ENCODE measurements around the gene OR8I2. TPM values are rescaled to one million over a fixed set of nuclear protein-coding genes. Genes with fewer than 3 reads are reported as not detected.

Gene OR8I2
- not detected in 2 replicates for total RNA-seq

GRCh38 chr11:56093008-56093407, at the start of gene OR8I2:
Gene OR8I2 (plus strand): TSS chr11:56093308. CDS start chr11:56093308, 0 bp downstream.

GRCh38 chr11:56103210-56103737, 10.2 kb downstream of the OR8I2 start, which contains the start of gene OR8H2:
Gene OR8H2 (plus strand): TSS chr11:56103687. CDS start chr11:56105043, 1,356 bp downstream.

GRCh38 chr11:56122073-56122472, 29.0 kb downstream of the OR8I2 start, which contains the start of gene OR8H3:
Gene OR8H3 (plus strand): TSS chr11:56122373. CDS start chr11:56122373, 0 bp downstream.

GRCh38 chr11:56140151-56140661, 47.1 kb downstream of the OR8I2 start, which contains the start of gene OR8J3:
Gene OR8J3 (minus strand): TSS chr11:56140201. CDS start chr11:56137718, 2,483 bp downstream.

Other genes with a start within 250 kb of the OR8I2 start
- gene TRIM51, start 210.0 kb upstream of the OR8I2 start, total RNA-seq = not detected in 2 replicates
- gene OR5W2, start 178.7 kb upstream of the OR8I2 start, total RNA-seq = not detected in 2 replicates
- not detected in 2 replicates for gene OR5I1, start 156.9 kb upstream of the OR8I2 start, total RNA-seq
- gene OR10AG1, start 123.4 kb upstream of the OR8I2 start, total RNA-seq = not detected in 2 replicates
- not detected in 2 replicates for gene OR5F1, start 98.7 kb upstream of the OR8I2 start, total RNA-seq
- gene OR5AS1, start 65.7 kb upstream of the OR8I2 start, total RNA-seq = not detected in 2 replicates
- gene OR8H2, start 10.4 kb downstream of the OR8I2 start, total RNA-seq = not detected in 2 replicates
- gene OR8H3, start 29.1 kb downstream of the OR8I2 start, total RNA-seq = not detected in 2 replicates
- not detected in 2 replicates for gene OR8J3, start 46.9 kb downstream of the OR8I2 start, total RNA-seq
- not detected in 2 replicates for gene OR8K5, start 67.0 kb downstream of the OR8I2 start, total RNA-seq
- gene OR5J2, start 83.3 kb downstream of the OR8I2 start, total RNA-seq = not detected in 2 replicates
- gene OR5T2, start 140.9 kb downstream of the OR8I2 start, total RNA-seq = not detected in 2 replicates
- gene OR5T3, start 158.9 kb downstream of the OR8I2 start, total RNA-seq = not detected in 2 replicates
- gene OR5T1, start 180.8 kb downstream of the OR8I2 start, total RNA-seq = not detected in 2 replicates
- not detected in 2 replicates for gene OR8H1, start 198.9 kb downstream of the OR8I2 start, total RNA-seq
- gene OR8K3, start 221.8 kb downstream of the OR8I2 start, total RNA-seq = not detected in 2 replicates